Activated CD8-positive, alpha-beta memory T cell treated with anti-CD3 and anti-CD28 coated beads, Interleukin-2, amount 50 U/mL, for 1 hour (primary cell): ENCODE results near the gene MPG.
"Not testable (repeated sequence)": the region's sequence is repeated elsewhere in the genome, so short reads cannot be mapped to it uniquely, and the experiment has no call there.

Experiments used
- DNase-seq: peaks from one replicate; pipeline ENCODE4 v3.0.0-alpha.2; 2020; ENCODE audit errors: extremely low read depth

MPG gene

GRCh38 chr16:77807-78443 lies at the start of gene MPG:
MPG (plus strand) TSS chr16:78225; CDS start chr16:78310, 85 bp downstream.
- DNase-seq, result no peak

GRCh38 chr16:30627-31026 lies 47.4 kb upstream of the MPG start:
- DNase-seq, result not testable (repeated sequence)

GRCh38 chr16:33154-33876 lies 44.7 kb upstream of the MPG start:
- DNase-seq, result not testable (repeated sequence)

GRCh38 chr16:33877-34647 lies 44.0 kb upstream of the MPG start:
- DNase-seq, result no peak

GRCh38 chr16:34648-34987 lies 43.4 kb upstream of the MPG start:
- no peak for DNase-seq

GRCh38 chr16:35011-35677 lies 42.9 kb upstream of the MPG start:
- no peak for DNase-seq

GRCh38 chr16:35678-36305 lies 42.2 kb upstream of the MPG start:
- DNase-seq, result no peak

- DNase-seq, result no peak
Measured at GRCh38 chr16:36336-36984, 41.6 kb upstream of the MPG start.

GRCh38 chr16:37511-37910 lies 40.5 kb upstream of the MPG start:
- no peak for DNase-seq

- DNase-seq, result not testable (repeated sequence)
Measured at GRCh38 chr16:38206-38605, 39.8 kb upstream of the MPG start.

GRCh38 chr16:38941-39892 lies 38.8 kb upstream of the MPG start:
- no peak for DNase-seq

GRCh38 chr16:41439-42068 lies 36.5 kb upstream of the MPG start:
- DNase-seq, result no peak

GRCh38 chr16:42069-42457 lies 36.0 kb upstream of the MPG start:
- no peak for DNase-seq

- DNase-seq, result no peak
Measured at GRCh38 chr16:42691-43090, 35.3 kb upstream of the MPG start.

GRCh38 chr16:43294-43693 lies 34.7 kb upstream of the MPG start:
- DNase-seq, result no peak

GRCh38 chr16:44655-45054 lies 33.4 kb upstream of the MPG start:
- no peak for DNase-seq

GRCh38 chr16:45454-45853 lies 32.6 kb upstream of the MPG start:
- no peak for DNase-seq

- DNase-seq, result not testable (repeated sequence)
Measured at GRCh38 chr16:46510-46909, 31.5 kb upstream of the MPG start.

- DNase-seq, result no peak
Measured at GRCh38 chr16:47234-47633, 30.8 kb upstream of the MPG start.
